ENCODE measurements around the gene COL6A1.

- TF ChIP-seq CTCF (IDR thresholded peaks at IDR 0.05; ENCODE audit: poor library complexity, severe bottlenecking) (no peak), TAF1 (IDR thresholded peaks at IDR 0.05; ENCODE audit: low read depth) (no peak), RAD21 (conservative IDR thresholded peaks at IDR 0.05) (no peak), POLR2AphosphoS5 (IDR thresholded peaks at IDR 0.05) (no peak), EP300 (conservative IDR thresholded peaks at IDR 0.05; ENCODE audit: poor library complexity, severe bottlenecking) (no peak), EZH2 (IDR thresholded peaks at IDR 0.05; ENCODE audit: borderline replicate concordance, insufficient read depth, low read length, poor library complexity, severe bottlenecking) (no peak), SMC3 (conservative IDR thresholded peaks at IDR 0.05; ENCODE audit: poor library complexity) (no peak)
Measured at GRCh38 chr21:46025113-46025770, 43.7 kb downstream of the COL6A1 start.

All from neural cell (in vitro differentiated cells).